Measurements from ENCODE around the gene OTOGL. TPM values are rescaled to one million over a fixed set of nuclear protein-coding genes. Genes with fewer than 3 reads are reported as not detected.

OTOGL gene
- polyA plus RNA-seq, 1 of the 3 experiments (the other 2 are of a cell fraction): 0.61 TPM

- Histone ChIP-seq H3K27ac (ENCODE audit: low read depth in 2 of 2, low read length in 1 of 2) (no peak overlapping the region), H3K9me2 (no peaks in the 10 kb centered on the region), H3K4me1 (ENCODE audit: control insufficient read depth in 1 of 2, insufficient read depth in 2 of 2, low read depth in 1 of 2, low read length in 1 of 2) (no peaks in the 10 kb centered on the region), H3K4me2 (no peak overlapping the region), H3K9me3 (no peaks in the 10 kb centered on the region), H3K4me3 (ENCODE audit: low read depth in 2 of 2, low read length in 1 of 2) (no peak overlapping the region), H3F3A (replicated peaks; ENCODE audit: insufficient read depth) (no peaks in the 10 kb centered on the region), H3K36me3 (replicated peaks in 1 of 2; ENCODE audit: control insufficient read depth in 1 of 2, insufficient read depth in 2 of 2, low read length in 1 of 2) (no peaks in the 10 kb centered on the region), H3K79me2 (ENCODE audit: insufficient read depth) (no peaks in the 10 kb centered on the region), H2AFZ (ENCODE audit: low read depth) (no peak overlapping the region), H4K20me1 (ENCODE audit: insufficient read depth) (no peaks in the 10 kb centered on the region), H3K27me3 (ENCODE audit: insufficient read depth) (peaks cover 4% of the 10 kb centered on the region; the same call in 1 of the 2 replicates), H3K9ac (no peak overlapping the region)
- ChIA-PET CTCF (no interaction called here), POLR2A (no interaction called here)
- WGBS (ENCODE audit: low lambda C conversion rate): 4% methylated on average over 2 of the region's 2 CpGs
- TF ChIP-seq, protein P1, sequence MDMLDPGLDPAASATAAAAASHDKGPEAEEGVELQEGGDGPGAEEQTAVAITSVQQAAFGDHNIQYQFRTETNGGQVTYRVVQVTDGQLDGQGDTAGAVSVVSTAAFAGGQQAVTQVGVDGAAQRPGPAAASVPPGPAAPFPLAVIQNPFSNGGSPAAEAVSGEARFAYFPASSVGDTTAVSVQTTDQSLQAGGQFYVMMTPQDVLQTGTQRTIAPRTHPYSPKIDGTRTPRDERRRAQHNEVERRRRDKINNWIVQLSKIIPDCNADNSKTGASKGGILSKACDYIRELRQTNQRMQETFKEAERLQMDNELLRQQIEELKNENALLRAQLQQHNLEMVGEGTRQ (IDR thresholded peaks at IDR 0.05; ENCODE audit: borderline replicate concordance, low read depth, low read length): no peak
- TF ChIP-seq TAF1 (IDR thresholded peaks at IDR 0.05; ENCODE audit: borderline replicate concordance, low read depth, low read length): no peak
- TF ChIP-seq, protein P2, sequence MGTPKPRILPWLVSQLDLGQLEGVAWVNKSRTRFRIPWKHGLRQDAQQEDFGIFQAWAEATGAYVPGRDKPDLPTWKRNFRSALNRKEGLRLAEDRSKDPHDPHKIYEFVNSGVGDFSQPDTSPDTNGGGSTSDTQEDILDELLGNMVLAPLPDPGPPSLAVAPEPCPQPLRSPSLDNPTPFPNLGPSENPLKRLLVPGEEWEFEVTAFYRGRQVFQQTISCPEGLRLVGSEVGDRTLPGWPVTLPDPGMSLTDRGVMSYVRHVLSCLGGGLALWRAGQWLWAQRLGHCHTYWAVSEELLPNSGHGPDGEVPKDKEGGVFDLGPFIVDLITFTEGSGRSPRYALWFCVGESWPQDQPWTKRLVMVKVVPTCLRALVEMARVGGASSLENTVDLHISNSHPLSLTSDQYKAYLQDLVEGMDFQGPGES (IDR thresholded peaks at IDR 0.05; ENCODE audit: low read depth, low read length): no peak
- no peak for TF ChIP-seq GATA2 (CRISPR knock-in tag; IDR thresholded peaks at IDR 0.05)
- no peak for TF ChIP-seq YY1 (IDR thresholded peaks at IDR 0.05; ENCODE audit: low read depth)
- no peak for TF ChIP-seq ZBTB33 (IDR thresholded peaks at IDR 0.05; ENCODE audit: borderline replicate concordance, low read depth)
- TF ChIP-seq POLR2AphosphoS5 (IDR thresholded peaks at IDR 0.05; ENCODE audit: low read depth, low read length): no peak
- TF ChIP-seq MXI1 (IDR thresholded peaks at IDR 0.05; ENCODE audit: low read depth, low read length): no peak
- DNase-seq: no peak
Observed at GRCh38 chr12:80356097-80356496, 256.8 kb downstream of the OTOGL start.

GRCh38 chr12:80359703-80360102 is 260.4 kb downstream of the OTOGL start:
- CTCF ChIA-PET: no interaction called here
- Histone ChIP-seq H3K9me3 (0 out of 2 replicates have a peak, but pooled peaks cover 6% of the 10 kb centered on the region), H3K79me2 (ENCODE audit: insufficient read depth) (no peaks in the 10 kb centered on the region), H3K27ac (ENCODE audit: low read depth in 2 of 2, low read length in 1 of 2) (no peak overlapping the region), H3K4me1 (ENCODE audit: control insufficient read depth in 1 of 2, insufficient read depth in 2 of 2, low read depth in 1 of 2, low read length in 1 of 2) (no peaks in the 10 kb centered on the region), H3K27me3 (ENCODE audit: insufficient read depth) (no peaks in the 10 kb centered on the region), H3K36me3 (replicated peaks in 1 of 2; ENCODE audit: control insufficient read depth in 1 of 2, insufficient read depth in 2 of 2, low read length in 1 of 2) (no peaks in the 10 kb centered on the region), H2AFZ (ENCODE audit: low read depth) (no peak overlapping the region), H4K20me1 (ENCODE audit: insufficient read depth) (no peaks in the 10 kb centered on the region), H3K9ac (no peak overlapping the region), H3K4me3 (ENCODE audit: low read depth in 2 of 2, low read length in 1 of 2) (no peak overlapping the region), H3K4me2 (no peak overlapping the region), H3K9me2 (0 out of 2 replicates have a peak, but pooled peaks cover 3% of the 10 kb centered on the region), H3F3A (replicated peaks; ENCODE audit: insufficient read depth) (no peaks in the 10 kb centered on the region)
- no peak for DNase-seq
- POLR2A ChIA-PET: no interaction called here
- no peak for TF ChIP-seq ELF1 (IDR thresholded peaks at IDR 0.05)
- TF ChIP-seq MEF2A (IDR thresholded peaks at IDR 0.05; ENCODE audit: borderline replicate concordance, low read depth): no peak
- TF ChIP-seq, protein P3, sequence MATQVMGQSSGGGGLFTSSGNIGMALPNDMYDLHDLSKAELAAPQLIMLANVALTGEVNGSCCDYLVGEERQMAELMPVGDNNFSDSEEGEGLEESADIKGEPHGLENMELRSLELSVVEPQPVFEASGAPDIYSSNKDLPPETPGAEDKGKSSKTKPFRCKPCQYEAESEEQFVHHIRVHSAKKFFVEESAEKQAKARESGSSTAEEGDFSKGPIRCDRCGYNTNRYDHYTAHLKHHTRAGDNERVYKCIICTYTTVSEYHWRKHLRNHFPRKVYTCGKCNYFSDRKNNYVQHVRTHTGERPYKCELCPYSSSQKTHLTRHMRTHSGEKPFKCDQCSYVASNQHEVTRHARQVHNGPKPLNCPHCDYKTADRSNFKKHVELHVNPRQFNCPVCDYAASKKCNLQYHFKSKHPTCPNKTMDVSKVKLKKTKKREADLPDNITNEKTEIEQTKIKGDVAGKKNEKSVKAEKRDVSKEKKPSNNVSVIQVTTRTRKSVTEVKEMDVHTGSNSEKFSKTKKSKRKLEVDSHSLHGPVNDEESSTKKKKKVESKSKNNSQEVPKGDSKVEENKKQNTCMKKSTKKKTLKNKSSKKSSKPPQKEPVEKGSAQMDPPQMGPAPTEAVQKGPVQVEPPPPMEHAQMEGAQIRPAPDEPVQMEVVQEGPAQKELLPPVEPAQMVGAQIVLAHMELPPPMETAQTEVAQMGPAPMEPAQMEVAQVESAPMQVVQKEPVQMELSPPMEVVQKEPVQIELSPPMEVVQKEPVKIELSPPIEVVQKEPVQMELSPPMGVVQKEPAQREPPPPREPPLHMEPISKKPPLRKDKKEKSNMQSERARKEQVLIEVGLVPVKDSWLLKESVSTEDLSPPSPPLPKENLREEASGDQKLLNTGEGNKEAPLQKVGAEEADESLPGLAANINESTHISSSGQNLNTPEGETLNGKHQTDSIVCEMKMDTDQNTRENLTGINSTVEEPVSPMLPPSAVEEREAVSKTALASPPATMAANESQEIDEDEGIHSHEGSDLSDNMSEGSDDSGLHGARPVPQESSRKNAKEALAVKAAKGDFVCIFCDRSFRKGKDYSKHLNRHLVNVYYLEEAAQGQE (IDR thresholded peaks at IDR 0.05; ENCODE audit: low read depth, low read length): no peak
- no peak for TF ChIP-seq CHD2 (IDR thresholded peaks at IDR 0.05; ENCODE audit: low read length, partially characterized antibody)
- no peak for TF ChIP-seq MXI1 (IDR thresholded peaks at IDR 0.05; ENCODE audit: low read depth, low read length)
- no peak for TF ChIP-seq FOXM1 (IDR thresholded peaks at IDR 0.05; ENCODE audit: low read depth)
- no peak for TF ChIP-seq PBX3 (IDR thresholded peaks at IDR 0.05)
- TF ChIP-seq EP300 (IDR thresholded peaks at IDR 0.05; ENCODE audit: borderline replicate concordance in 1 of 2, low read depth in 1 of 2, low read length in 1 of 2): no peak
- TF ChIP-seq, protein P4, sequence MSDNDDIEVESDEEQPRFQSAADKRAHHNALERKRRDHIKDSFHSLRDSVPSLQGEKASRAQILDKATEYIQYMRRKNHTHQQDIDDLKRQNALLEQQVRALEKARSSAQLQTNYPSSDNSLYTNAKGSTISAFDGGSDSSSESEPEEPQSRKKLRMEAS (IDR thresholded peaks at IDR 0.05; ENCODE audit: low read depth): no peak
- TF ChIP-seq TEAD4 (IDR thresholded peaks at IDR 0.05; ENCODE audit: borderline replicate concordance, insufficient read depth): no peak
